GM11168 (cell line): ENCODE data around the gene CHRND.
"Not testable (repeated sequence)": the region's sequence is repeated elsewhere in the genome, so short reads cannot be mapped to it uniquely, and the experiment has no call there.

Experiments
- in situ Hi-C: fragments of 300-500 bp; cut with MboI; formaldehyde crosslinking; loops from one replicate; pipeline ENCODE4 v1.12.0; 2022; ENCODE audit warnings: low sequenced_read_pairs; ENCODE audit not compliant: unreplicated experiment

CHRND gene

DNA sequence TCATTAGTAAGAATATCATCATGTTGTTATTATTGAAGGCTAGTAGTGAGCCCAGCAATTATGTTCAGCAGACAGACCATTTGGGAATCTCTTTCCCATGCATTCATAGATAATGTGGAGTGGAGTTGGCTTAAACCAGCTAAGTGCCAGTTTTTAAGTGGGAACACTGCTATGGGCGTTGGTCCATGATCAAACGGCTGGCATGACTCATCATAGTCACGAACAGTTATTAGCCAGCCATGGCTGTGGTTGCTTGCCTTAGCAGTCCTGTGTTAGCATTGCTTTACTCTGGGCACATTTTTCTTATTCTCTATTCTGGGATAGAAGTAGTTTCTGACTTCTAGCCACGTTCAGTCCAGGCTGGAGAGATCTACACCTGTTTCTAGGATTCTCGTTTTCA, 42.2 kb downstream of the CHRND start:
- in situ Hi-C loops = no loop called here

DNA sequence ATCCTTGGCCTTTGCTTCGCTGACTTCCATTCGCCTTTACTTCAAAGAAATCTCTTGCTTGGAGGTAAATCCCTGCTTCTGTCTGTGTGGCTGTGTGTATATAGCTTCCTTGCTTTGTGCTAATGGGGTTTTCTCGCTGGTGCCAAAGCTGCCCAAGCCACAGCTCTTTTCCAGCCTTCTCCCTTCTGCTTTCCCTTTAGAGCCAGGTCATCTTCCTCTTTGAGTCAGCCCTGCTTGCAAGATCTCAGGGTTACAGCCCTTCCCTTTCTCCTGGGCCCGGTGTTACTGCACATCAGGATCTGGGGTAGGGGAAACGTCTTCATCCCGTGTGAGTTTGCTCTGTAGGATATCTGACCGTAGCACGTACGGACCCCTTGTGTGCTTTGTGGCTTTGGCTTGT, 43.6 kb downstream of the CHRND start:
- in situ Hi-C loops = no loop called here

DNA sequence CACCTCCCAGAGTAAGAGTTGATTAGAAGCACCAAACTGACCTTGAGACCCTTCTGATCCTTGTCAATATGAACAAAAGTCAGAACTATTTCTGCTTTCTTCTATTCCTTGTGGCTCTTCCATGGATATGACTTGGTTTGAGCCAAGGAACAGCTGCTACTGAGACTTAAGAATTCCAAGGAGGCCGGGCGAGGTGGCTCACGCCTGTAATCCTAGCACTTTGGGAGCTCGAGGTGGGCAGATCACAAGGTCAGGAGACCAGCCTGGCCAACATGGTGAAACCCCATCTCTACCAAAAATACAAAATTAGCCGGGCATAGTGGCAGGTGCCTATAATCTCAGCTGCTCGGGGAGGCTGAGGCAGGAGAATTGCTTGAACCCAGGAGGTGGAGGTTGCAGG, 44.5 kb downstream of the CHRND start:
- in situ Hi-C loops = not testable (repeated sequence)

DNA sequence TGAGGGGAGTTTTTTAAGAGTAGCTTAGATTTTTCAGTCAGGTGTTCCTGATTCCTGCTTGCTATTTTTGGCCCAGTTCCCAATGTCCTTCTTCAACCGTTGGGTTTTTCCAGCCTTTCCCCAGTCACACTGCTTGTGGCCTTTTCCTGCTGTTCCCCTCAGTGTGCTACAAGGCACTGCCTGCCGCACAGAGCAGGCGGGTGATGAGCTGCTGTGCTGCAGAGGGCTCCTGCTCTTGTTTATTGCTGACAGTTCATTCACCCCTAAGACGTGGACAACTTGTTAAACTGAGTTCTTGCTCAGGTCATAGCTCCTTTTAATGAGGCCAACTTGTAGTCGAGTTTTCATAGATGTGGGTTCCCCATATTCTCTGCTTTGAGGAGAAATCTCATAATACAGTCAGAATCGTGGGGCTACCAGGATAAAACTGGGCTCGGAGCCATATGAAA, 45.1 kb downstream of the CHRND start:
- in situ Hi-C loops = no loop called here

DNA sequence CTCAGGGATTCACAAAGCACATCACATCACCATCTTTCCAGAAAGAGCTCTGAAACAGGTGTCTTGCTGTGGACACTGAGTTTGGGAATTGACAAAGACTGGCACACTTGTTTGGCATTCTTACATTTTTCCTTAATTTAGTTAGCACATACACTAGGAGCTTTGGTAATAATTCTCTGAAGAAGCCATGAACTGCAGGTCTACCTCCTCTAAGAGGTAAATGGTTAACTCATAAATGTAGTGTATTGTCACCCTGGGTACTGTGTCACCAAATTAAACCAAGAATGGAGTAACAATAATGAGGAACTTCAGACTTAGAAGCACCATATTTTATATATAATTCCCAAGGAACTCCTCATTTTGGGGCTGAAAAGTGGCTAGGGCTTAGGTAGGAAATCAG, 47.1 kb downstream of the CHRND start:
- in situ Hi-C loops = no loop called here

DNA sequence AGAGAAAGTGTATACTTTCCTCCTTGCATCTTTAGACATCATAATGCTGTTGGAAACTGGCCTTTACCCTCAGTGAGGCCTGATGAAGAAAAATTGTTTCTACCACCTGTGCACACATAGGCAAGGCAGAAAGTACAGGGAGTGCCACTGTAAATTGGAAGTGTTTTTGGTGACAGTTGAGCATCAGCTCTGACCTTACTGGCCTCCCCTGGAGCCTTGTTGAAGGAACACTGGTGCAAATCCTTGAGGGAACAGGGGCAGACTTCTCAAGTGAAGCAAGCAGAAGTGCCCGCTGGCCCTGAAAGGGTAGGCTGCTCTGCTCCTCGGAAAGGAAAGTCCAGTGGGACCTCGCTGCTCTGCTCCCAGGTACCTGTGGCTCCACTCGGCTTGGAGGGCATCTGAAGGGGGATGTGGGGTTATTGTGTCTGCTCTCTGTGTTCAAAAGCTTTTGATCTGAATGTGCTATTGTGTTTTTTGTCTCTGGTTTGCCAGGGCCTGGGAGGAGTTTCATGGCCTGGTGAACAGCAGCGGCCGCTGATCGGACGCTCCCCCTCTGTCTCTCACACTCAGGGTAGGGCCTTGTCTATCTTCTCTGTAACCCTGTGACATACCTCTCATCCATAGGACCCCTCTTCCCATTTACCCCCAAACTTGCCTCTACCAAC, 47.9 kb downstream of the CHRND start:
- in situ Hi-C loops = no loop called here

DNA sequence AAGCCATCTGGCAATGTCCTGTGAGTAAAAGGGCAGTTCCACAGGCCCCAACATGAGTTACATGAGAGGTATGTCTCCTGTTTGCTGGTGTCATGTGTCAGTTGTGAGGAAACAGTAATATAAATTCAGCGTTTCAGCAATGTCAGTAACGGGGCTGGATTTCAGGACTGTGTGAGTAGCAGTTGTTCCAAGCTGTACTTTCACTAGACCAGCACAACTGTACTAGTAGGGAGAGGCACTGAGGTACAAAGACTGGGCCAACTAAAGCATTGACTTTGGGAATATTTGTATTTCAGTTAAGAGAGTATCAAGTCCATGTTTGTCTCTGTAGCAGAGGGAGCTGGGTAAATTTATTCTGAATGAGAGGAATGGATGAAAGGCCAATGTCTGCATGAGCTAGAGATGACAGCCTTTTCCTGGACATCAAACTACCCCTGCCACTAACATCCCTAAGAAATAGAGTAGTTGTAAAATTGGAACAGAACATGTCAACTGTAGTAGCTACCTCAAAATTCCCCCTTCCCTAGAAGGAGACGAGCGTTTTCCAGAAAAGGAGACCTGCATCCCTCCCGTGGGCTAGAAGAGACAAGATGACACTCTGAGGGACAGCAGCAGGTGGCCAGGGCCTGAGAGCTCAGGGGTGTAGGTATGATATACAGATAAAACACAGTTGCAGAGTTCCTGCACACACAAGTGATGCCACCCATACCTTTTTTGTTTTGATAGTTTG, 48.9 kb downstream of the CHRND start:
- in situ Hi-C loops = no loop called here

DNA sequence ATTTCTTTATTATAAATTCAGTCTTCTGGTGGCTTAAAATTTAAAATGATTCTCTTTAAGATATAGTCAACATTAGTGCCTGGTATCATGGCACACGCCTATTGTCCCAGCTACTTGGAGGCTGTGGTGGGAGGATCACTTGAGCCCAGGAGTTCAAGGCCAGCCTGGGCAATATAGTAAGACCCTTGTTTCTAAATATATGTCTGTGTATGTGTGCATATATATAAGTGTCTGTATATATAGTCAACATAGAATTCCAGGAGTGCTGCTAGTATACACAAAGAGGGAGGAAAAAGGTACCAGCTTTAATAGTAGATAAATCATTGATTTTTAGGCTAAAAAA, 49.4 kb downstream of the CHRND start:
- in situ Hi-C loops = no loop called here

DNA sequence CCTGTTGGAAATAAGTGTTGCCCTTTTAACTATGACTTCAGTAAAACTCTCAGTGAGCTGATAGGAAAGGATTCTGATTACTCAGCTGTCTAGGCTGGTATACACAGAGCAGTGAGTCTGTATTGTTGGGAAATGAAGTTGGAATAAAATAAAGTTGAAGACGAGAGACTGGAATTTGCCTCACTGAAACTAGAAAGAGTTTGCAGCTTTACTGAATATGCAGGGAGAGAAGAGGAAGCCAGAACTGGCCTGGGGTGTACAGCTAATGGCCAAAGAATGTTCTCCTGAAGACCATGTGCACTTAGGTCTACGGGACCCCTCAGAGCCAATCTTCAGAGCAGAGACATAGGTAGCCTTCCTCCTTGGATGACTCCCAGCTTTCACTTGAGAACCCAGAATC, 51.0 kb downstream of the CHRND start:
- in situ Hi-C loops = no loop called here

DNA sequence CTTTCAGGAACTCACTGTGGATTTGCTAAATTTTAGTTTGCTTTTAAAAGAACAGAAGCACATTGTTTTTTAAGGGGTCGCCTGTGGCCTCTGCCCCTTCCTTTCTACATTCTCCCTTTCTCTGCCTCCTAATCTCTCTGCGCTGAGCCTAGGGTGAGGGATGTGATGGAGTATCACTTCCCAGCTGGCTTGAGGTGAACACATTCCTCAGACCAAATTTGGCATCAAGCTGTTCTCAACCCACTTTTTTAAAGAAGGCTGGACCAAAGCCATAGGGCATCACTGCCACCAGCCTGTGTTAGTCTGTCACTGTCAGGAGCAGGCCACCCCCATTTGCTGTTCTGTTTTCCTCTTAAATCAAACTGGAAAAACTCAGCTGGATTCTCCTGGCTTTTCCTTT, 51.9 kb downstream of the CHRND start:
- in situ Hi-C loops = no loop called here

DNA sequence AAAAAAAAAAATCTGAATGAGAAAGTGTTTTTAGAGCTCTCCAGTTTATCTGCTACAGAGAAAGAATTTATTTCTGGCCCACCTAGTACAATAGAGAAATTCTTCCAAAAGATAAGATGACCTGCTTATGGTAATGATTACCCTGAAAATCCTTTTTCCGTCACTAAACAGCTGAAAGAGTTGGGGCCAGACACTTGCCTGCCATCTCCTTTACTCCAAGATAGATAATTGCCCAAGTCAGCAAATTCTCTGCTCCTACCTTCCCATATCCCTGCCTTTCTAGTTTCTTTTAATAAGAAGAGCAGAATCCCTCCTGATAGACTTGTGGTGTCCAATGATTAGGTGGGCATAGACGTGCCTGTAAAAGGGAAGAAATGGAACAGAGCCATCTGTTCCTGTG, 52.7 kb downstream of the CHRND start:
- in situ Hi-C loops = no loop called here

DNA sequence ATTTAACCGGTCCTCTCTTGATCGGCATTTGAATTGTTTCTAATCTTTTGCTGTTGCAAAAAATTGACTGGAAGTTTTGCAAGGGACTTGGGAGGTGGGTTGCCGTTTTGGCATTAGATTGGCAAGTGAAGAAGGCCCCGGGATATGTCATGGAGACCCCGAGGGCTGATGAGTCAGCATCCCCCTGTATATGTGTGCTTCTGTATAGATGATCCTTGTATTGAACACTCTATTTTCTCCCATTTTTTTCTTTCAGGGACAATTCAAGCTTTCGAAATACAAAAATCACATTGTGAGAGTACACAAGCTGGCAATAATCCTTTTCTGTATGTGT, 54.7 kb downstream of the CHRND start:
- in situ Hi-C loops = no loop called here

DNA sequence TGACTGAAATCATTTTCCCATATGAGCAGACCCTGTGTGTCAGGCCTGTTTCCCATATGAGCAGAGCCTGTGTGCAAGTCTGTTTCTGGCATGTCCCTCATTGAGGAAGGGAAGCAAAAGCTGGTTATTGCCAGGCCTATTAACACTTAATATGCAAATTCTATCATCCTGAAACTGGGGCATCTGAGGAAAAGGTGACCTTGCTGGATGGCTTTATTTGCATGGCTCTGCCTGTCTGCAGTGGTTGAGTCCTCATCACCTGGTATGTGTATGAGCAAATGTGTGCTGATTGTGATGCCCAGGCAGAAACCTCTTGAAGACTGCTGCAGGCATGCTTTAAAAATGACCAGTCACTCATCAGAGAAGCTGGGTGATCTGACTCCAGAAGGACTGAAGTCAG, 55.8 kb downstream of the CHRND start:
- in situ Hi-C loops = no loop called here

DNA sequence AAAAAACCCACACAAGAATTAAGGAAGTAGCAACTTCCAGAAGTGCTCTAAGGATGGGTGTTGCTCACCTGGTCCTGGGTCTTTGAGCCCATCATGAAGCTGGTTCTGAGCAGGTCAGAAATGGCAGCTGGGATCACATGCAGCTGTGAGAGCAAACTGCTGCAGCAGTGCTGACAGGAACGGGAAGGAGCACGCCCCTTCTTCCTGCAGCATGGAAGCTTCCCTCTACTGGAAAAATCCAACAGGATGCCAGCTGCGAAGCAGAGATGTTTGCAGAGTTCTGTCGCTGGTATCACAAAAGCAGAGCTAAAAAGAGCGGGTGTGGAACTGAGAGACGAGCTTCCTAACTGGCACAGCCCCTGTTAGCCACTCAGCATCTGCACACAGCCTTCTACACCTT, 58.3 kb downstream of the CHRND start:
- in situ Hi-C loops = no loop called here
